BJ (cell line): ENCODE measurements around the gene TRIP12. TPM values are rescaled to one million over a fixed set of nuclear protein-coding genes. Genes with fewer than 3 reads are reported as not detected.
"Not testable (repeated sequence)": the region's sequence is repeated elsewhere in the genome, so short reads cannot be mapped to it uniquely, and the experiment has no call there.

Experiments
- CTCF ChIA-PET: fragments of 350-600 bp; formaldehyde crosslinking; extraction: SDS; loops from one replicate; lab custom pipeline; 2021; ENCODE audit warnings: antibody characterized with exemption, inconsistent platforms; lab: Yijun Ruan, JAX
- POLR2A ChIA-PET: fragments of 300-600 bp; sonication (Branson Sonifier 250); formaldehyde crosslinking; extraction: SDS; loops from one replicate; lab custom pipeline; 2021; ENCODE audit warnings: antibody characterized with exemption; lab: Charles Lee
- DNase-seq: peaks from one replicate; pipeline ENCODE4 v3.0.0-alpha.2; 2011; ENCODE audit warnings: low read depth
- H3K27me3 ChIP-seq: 2 replicates; pipeline ENCODE4 v1.6.0; 2011; ENCODE audit warnings: low read length; ENCODE audit not compliant: control insufficient read depth, insufficient read depth
- H3K36me3 ChIP-seq: 2 replicates; pipeline ENCODE4 v1.5.1; 2011; ENCODE audit warnings: low read length; ENCODE audit not compliant: control insufficient read depth, insufficient read depth
- H3K4me3 ChIP-seq: 2 replicates; pipeline ENCODE4 v1.5.1; 2011; ENCODE audit warnings: low read depth, mild to moderate bottlenecking, control low read depth, low read length
- polyA plus RNA-seq: library from polyadenylated mRNA; depleted of rRNA; stranded (reverse); fragments of >200 nt; gene quantifications from 2 replicates; pipeline ENCODE4 v1.2.3, GENCODE V29; 2011
- TF ChIP-seq, protein P1 (sequence below): IDR thresholded peaks from 2 replicates; pipeline ENCODE4 v1.5.1; 2011; ENCODE audit warnings: low read depth, mild to moderate bottlenecking, control low read depth, inconsistent platforms, low read length, moderate library complexity; ENCODE audit not compliant: insufficient read depth

TRIP12 gene
- polyA plus RNA-seq, 1 experiment, result 92.6 TPM

DNA sequence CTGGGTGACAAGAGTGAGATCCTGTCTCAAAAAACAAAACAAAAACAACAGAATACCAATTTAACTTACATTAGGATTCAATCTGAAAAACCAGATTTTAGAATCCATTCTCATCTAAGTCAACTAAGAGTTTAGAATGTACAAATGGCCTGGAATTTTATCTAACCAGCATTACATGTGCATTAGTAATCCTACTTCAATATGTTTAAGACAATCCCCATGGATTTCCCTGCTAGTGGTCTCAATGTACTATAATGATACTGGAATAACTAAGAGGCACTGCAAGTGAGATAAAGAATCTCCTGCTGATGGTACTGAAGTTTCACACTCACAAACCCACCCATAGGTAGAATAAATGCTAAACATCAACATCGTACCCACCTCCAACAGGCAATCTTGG lies 153.6 kb downstream of the TRIP12 start:
- CTCF ChIA-PET, result interaction anchor here (2.0 kb wide), 1 partner anchor 13 kb away, joined by 6 read pairs; no protein-coding TSS in a partner anchor
- POLR2A ChIA-PET, result no interaction called here
- TF ChIP-seq, protein P1, sequence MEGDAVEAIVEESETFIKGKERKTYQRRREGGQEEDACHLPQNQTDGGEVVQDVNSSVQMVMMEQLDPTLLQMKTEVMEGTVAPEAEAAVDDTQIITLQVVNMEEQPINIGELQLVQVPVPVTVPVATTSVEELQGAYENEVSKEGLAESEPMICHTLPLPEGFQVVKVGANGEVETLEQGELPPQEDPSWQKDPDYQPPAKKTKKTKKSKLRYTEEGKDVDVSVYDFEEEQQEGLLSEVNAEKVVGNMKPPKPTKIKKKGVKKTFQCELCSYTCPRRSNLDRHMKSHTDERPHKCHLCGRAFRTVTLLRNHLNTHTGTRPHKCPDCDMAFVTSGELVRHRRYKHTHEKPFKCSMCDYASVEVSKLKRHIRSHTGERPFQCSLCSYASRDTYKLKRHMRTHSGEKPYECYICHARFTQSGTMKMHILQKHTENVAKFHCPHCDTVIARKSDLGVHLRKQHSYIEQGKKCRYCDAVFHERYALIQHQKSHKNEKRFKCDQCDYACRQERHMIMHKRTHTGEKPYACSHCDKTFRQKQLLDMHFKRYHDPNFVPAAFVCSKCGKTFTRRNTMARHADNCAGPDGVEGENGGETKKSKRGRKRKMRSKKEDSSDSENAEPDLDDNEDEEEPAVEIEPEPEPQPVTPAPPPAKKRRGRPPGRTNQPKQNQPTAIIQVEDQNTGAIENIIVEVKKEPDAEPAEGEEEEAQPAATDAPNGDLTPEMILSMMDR, result no peak
- no peak overlapping the region for H3K4me3 ChIP-seq
- peaks cover 14% of the 10 kb centered on the region for H3K36me3 ChIP-seq
- DNase-seq, result no peak
- H3K27me3 ChIP-seq, result no peaks in the 10 kb centered on the region

DNA sequence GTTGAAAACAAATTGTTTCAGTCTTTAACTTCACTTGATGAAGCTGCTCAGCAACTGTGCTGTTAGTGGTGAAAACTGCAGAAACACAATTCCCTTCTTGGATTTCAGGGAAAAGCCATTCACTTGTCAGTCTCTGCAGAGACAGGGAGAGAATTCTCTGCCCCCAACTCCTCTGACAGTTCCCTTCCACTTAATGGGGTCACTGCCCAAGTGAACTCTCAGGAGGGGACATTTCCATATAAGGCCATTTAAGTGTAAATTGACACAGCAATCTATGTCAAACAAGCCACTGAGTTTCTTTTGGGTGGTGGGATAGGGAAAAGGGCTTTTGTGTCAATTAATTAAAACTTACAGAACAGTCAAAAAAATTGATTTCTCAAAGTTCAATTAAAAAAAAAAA lies 156.1 kb downstream of the TRIP12 start:
- Histone ChIP-seq H3K4me3 (no peak overlapping the region), H3K36me3 (peaks cover 11% of the 10 kb centered on the region), H3K27me3 (no peaks in the 10 kb centered on the region)
- DNase-seq, result no peak
- POLR2A ChIA-PET, result no interaction called here
- CTCF ChIA-PET, result interaction anchor here (0.9 kb wide), 1 partner anchor 15 kb away, joined by 3 read pairs; no protein-coding TSS in a partner anchor
- TF ChIP-seq, protein P1, result no peak

DNA sequence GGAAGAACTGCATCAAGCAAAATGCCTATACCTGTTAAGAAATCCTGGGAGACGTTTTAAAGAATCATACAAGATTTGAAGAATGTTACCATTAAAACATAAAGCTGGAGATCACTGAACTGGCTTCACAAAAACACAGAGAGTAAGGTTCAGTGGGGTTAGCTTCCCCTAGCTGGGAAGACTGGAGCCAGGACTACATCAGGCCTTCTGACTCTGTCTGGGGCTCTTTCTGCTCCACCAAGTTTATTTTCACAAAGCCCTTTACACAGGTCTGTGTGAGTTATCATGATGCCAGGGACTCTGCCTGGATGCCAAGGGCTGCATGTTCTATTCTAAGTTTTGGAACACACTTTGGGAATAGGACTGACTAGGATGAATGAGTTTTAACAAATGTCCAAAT lies 160.1 kb downstream of the TRIP12 start:
- DNase-seq, result no peak
- TF ChIP-seq, protein P1, result no peak
- Histone ChIP-seq H3K27me3 (no peaks in the 10 kb centered on the region), H3K4me3 (no peak overlapping the region), H3K36me3 (peaks cover 7% of the 10 kb centered on the region)
- ChIA-PET CTCF (interaction anchor here (0.9 to 1.2 kb wide), 2 partner anchors 14 to 401 kb away, joined by 3 read pairs; no protein-coding TSS in a partner anchor), POLR2A (no interaction called here)

DNA sequence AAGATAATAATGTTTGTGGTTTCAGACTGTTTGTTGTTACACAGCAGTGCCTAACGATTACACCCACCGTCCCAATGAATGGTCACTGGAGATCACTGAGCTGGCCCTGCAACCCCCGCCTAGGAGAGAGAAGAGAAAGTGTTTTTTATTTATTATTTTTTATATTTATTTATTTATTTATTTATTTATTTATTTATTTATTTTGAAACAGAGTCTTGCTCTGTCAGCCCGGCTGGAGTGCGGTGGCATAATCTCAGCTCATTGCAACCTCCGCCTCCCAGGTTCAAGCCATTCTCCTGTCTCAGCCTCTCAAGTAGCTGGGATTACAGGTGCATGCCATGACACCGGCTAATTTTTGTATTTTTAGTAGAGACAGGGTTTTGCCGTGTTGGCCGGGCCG lies 164.3 kb downstream of the TRIP12 start:
- not testable (repeated sequence) for H3K4me3 ChIP-seq

DNA sequence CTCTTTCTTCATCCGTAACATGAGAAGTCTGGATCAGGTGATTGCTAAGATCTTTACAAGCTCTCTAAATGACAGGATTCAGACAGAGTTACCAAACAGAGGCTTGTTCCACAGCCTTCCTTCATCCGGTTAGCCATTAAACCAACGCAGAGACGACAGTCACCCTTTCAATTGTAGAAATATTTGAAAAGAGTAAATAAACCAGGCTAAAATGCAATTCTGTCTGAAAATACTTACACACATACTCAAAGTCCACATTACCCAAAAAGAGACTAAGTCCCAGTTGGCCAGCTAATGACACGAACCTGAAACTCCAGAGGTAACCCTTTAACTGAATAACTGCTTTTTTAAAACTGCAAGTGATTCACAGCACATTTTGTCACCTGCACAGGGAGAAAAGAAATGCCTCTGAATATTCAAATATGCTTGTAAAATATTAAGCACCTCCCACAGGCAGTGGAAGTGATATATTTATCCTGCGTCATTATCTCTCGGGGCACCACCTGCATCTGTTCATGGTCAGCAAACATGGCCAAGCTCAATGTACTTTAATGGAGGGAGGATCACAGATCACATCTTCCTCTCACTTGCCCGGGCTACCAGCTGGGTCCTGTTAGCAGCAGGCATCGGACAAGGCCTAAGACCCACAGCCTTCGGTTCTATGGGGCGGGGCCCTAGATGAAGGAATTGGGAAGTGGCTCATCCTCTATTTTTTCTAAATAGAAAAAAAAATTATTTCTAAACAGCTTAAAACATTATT lies 168.7 kb downstream of the TRIP12 start:
- CTCF ChIA-PET, result interaction anchor here (0.6 kb wide), 1 partner anchor 382 kb away, joined by 3 read pairs; no protein-coding TSS in a partner anchor

More for the DNA sequence above, 164.3 kb downstream of the TRIP12 start:
- POLR2A ChIA-PET, H3K27me3 ChIP-seq, H3K36me3 ChIP-seq, DNase-seq: not testable (repeated sequence)
- CTCF ChIA-PET, result interaction anchor here (0.7 kb wide), 1 partner anchor 177 kb away, joined by 3 read pairs; no protein-coding TSS in a partner anchor

More for the DNA sequence above, 168.7 kb downstream of the TRIP12 start:
- POLR2A ChIA-PET, result no interaction called here
- TF ChIP-seq, protein P1, result no peak
- no peaks in the 10 kb centered on the region for H3K36me3 ChIP-seq
- no peak for DNase-seq
- H3K27me3 ChIP-seq, result no peaks in the 10 kb centered on the region
- no peak overlapping the region for H3K4me3 ChIP-seq
